Stimulated activated CD8-positive, alpha-beta memory T cell treated with anti-CD3 and anti-CD28 coated beads, Interleukin-15, amount 100 ng/mL, for 1 hour (primary cell): ENCODE measurements around the gene EPHA4.
"Not testable (repeated sequence)": the region's sequence is repeated elsewhere in the genome, so short reads cannot be mapped to it uniquely, and the experiment has no call there.

Experiments
- DNase-seq: peaks from one replicate; pipeline ENCODE4 v3.0.0-alpha.2; 2020; ENCODE audit warnings: low read depth

The EPHA4 gene

DNA sequence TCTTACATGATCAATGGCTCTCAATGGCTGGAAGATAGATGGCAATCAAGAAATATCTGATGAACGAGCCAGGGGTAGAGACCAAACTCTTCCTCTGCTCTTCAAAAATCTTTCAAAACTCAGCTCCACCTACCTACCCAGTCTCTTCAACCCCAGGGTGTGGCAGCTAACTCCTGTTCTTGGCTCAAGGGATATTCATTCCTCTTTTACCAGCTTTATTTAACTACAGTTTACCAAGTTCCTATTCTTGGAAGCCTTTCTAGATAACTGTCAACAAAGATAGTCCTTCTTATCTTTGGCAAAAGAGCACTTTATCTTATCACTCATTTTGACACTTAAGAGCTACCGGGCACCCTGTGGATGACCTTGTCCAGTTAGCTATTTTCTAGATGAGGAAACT is 36.3 kb downstream of the EPHA4 start:
- DNase-seq: no peak

DNA sequence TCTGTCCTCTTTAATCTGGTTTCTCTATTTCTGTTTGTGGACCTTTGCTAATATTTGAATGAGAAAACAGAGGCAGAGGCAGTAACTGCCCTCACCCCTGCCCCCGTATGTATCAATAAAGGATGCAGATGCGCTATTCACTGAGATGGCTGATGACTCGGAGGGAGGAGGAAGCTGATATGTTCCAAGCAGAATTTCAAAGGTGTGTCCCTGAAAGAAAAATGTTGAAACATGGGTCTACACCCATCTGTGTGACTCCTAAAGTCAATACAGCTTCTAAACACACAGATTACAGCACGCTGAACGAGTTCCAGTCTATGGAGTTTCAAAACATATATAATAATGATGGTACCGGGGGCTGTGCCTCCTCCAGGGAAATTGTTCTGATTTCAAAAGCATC is 38.8 kb downstream of the EPHA4 start:
- no peak for DNase-seq

DNA sequence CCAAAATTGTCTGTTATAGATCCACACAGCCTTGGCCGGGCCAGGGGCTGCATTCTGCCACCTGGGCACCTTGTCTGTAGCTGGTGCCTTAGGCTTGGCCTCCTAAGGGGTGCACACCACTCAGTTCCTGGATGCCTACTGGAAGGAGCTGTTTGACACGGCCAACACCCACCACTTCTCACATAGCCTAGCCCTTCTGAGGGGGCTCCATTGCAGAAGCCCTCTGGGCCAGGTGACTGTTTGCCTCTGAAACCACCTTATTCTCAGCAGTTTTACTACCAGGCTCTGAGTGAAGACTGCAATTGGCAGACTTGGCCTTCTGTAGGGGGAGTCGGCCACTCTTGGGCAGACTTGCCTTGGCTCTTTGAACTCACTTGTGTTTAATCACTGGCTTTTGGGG is 39.5 kb downstream of the EPHA4 start:
- no peak for DNase-seq

DNA sequence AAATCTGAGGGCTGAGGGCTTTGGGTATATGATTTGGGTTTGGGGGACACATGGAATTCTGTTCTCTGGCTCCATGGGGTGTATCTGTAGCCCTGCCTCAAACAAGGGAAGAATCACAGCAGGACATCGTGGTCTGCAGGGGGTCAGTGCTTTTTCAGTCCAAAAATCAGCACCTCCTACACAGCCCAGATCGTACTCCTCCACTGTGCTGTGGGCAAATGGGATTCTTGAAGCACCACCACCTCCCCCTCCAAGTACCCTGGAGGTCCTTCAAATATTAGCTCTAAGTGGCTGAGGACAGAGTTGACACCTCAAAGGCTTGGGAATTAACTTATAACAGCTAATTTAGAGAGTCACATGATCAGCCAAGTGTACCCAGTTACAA is 41.5 kb downstream of the EPHA4 start:
- no peak for DNase-seq

DNA sequence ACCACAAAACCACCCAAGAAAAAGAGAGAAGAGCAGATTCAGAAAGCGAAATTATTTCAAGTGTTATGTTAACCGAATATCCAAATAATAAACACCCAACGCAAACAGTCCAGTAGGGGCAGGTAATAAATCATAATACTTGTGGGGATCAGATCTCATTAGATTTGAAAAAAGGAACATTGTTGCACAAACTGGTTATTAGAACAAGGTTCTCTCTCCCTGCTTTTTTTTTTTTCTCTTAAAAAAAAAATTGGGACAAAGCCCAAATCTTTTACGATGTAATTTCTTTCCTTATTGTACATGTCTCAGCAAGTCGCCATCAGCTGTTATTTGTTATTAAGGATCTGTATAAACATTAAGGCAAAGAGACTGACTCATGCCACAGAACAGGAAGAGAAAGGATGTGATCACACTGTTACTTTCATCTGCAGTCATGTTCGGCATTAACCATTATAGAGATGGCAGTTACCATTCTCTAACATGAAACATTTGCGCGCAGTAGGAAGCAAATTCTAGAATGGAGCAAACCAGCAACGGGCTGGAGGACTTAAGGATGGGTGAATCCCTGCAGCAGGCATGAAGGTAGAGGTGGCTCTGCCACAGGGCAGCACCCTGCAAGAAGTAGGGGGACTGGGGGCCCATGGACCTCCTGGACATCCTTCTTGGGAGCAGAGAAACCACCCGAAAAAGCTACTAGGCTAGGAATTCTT is 42.0 kb downstream of the EPHA4 start:
- no peak for DNase-seq

DNA sequence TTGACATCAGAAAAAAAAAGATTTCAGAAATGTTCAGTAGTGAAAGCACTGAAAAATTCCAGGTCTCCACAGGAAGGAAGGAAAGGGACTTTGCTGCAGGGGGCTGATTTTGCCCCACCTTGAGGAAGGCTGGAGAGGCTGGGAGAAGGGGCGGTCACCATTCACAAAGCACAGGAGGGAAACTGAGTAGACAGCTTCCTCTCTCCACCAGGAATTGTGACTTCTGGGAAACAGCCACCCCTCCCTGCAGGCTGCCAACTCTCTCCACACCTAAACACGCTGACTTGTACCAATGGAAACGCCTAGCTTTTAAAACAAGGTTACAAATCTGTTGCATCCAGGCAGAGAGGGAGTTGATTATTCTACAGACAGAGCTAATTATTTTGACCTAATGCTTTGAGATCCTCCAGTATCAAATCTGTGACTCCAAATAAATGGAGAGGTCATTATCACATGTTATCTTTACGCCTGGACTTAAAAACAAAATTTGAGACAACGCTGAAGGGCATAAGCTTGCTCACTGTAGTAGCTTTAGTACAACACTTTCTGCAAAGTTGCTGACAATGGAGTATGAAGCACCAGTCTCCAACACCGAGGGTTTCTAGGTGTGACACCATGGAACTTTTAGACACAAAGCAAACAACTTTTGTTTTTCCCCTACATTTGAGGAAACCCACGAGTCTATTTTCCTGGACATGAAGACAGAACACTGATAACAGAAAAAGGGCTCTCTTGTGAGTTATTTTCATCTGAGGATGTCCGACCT is 42.7 kb downstream of the EPHA4 start:
- no peak for DNase-seq

DNA sequence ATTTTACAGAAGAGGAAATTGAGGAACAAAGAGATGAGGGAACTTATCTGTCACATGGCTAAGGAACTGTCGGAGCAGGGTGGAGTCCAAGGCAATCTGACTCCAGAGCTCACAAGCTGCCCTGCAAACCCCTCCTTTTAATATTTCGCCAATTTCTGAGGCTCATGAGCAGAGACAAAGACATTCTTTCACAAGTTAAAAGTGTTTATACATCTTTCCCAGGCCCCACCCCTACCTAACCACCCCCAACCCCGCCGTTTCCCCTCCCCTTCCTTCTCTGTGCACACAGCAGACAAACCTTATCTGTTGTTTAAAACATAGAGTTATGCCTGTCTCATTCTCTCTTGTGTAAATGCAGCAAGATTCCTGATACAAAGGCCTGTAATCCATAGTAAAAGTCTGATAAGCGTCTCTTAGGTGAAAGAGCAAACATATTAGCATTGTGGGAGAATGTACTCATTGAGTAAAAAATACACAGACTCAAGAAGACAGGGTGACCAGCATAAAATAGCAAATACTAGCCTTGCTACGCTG is 44.3 kb downstream of the EPHA4 start:
- DNase-seq: no peak

DNA sequence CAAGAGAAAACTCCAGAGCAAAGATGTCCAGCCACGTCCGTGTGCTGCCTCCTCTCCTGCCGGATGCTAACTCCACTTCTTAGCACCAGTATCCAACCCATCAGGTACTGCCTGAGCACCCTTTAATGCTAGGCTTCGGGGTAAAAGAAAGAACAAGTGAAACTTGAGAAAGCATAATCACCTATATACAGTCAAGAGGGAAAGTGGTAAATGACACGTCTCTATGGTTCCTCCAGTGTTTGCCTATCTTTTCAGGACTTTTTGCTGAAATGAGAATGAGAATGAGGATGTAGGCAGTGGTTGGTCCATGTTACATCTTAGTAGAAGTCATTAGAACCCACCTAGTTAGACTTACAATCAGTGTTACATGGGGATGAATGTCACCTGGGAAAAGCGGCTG is 47.9 kb downstream of the EPHA4 start:
- DNase-seq: no peak

DNA sequence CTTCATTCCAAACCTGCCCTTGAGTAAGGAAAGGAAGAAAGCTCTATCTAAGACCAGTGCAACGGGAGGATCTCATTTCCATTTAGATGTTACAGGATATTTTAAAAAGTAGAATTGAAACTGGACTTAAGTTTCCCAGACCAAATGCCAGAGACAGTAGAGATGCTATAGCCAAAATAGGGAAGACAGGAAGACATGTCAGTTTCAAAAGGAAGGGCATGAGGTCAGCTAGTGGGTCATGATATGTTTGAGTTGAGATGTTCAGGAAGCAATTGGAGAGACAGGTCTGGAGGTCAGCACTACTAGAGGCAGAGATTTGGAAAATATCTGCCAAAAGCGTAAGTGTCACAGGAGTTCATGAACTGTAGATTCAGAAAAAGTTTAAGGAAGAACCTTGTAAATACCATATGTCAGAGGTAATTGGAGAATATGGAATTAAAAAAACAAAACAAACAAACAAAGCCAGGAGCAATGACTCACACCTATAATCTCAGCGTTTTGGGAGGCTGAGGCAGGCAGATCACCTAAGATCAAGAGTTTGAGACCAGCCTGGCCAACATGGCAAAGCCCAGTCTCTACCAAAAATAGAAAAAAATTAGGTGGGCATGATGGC is 50.8 kb downstream of the EPHA4 start:
- no peak for DNase-seq

DNA sequence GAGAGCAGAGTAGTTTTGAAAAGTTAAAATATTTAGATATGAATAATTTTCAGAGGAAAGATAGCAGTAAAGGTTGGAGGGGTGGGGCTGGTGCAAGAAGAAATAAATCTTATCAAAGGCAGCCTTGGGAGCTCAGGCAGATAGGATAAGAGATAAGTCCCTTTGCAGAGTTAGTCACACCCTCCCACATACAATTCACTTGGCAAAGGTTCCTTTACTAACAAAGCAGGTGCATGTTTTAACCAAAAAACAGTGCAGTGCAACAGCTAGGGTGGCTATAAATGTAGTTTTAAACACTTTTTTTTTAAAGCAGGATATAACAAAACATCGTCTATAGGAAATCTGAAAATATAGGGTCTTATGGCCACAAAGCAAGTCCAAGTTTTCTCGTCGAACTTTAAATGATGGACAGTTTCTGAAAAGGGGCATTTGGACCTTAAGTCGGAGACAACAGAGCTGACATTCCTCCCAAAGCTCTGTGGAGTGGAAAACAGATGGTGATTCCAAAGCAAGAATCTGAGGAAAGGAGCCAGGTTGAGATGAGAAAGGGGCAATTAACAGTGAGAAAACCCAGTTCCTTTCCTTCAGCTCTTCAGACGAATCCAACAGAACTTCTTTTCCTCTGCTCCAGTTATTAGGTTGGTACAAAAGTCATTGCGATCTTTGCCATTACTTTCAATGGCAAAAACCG is 53.0 kb downstream of the EPHA4 start:
- no peak for DNase-seq

DNA sequence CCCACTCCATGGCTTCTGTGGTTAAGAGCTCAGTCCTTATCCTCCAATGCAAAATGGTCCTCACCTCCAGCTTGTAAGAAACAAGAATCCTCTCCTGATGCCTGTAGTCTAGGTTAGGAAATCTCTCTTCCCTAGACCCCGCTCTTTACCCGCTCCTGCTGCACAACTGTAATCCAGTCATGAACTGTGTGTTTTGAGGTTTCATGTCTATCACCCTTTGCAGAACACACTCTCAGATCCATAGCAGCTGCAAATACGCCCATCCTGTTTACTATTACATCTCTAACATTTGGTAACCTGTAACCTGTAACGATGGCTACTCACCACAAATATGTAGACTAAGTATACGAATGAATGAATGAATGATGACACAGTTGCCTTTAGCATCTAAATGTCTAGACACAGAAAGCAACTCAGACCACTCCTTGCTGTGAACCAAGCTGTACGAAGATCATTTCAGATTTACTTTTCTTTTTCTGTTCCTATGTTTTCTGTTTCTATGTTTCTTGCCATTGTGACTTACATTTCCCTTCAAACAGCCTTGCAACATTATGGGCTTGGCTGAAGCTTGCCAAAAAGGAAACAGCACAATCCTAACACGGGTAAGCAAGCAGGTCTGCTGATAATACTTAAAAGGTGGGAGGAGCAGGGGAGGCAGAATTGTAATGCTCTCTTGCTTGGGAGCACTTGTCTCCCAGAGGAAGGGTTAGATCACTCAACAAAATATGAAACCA is 53.7 kb downstream of the EPHA4 start:
- no peak for DNase-seq

DNA sequence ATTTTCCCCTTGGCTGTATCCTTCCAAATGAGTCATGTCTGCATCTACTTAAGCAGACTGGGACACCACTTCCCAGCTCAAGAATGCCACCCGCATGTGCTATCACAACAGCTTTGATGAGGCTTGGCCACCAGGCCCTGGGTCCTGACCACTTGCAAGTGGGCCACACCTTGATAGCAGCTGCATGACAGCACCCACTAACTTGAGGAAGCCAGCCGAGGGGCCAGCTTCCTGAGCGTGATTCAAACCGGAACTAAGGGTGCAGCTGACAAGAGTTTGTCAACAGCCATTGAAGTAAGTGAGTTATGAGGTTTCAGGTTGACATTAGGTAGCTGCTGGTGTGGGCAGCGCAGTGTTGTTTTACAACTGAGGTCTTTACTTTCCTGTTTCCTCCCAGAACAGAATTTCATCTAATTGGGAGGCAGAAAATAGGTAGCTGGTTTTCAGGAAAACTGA is 54.4 kb downstream of the EPHA4 start:
- DNase-seq: peak; percentile 32

DNA sequence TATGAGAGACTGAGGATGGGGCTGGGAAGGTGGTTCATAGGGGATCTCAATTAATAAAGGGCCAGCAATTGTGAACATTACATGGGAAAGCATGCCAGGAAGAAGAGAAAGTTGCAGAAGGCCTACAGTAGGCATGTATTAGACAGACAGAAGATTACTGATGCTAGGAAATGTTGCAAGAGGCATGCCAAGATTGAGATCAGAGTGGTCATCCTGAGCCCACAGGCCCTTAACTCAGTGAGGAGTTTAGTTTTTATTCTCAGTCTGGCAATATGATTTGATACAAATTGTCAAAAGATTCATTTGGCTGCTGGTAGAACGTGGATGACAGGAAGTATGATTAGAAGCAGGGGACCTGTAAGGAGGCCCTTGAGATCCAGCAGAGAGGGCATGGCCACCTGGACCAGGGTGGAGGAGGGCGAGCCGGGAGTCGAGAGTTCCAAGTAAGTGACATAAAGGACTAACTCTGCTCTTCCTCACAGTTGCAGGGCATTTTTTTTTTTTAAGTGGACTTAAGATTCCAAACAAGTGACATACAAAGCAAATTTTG is 54.9 kb downstream of the EPHA4 start:
- no peak for DNase-seq

DNA sequence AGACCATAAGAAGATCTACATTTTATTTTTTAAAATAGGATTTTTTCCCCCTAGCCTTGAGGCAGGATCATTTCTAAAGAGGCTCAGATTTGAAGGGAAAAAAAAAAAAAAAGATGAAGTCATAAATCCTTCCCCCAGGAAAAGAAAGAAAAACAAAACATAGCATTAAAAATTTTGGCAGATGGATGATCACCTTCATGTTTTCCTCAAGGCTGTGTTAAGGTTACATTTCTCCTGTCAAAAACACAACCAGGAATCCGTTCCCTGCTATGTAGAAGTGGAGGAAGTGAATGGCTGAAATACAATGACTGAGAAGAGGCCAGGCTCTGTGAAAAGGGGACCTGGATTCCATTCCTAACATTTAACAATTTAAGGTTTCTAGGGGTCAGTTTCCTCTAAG is 56.2 kb downstream of the EPHA4 start:
- no peak for DNase-seq

DNA sequence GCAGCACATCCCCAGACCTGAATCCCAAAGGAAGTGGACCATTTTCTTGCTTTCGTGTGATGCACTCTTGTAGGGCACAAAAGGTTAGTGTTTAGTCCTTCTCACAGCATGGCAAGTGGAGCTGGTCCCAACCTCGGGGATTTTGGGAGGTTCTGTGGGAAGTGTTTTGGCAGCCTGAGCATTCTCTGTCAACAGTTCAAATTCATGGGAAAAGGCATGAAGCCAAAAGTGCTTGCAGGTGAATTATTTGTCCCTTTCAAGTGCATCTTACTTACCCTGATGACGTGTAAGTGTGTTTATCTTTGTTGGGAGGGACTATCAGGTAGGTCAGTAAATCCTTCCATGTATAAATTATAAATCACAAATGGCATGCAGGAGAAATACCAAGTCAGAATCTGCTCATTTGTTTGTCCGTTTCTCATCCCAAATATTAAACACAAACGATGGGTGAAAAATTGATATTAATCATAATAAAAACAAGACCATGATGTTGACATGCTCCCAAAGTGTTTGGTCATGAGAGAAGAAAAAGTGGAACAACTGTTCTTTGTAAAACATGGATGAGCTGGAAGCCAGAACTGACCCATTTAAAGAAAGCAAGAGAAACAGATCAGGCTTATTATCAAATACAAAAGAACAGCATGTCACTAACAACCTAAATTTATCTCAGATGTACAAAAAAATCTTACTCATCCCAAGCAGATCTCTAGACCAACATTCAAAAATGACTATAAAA is 57.6 kb downstream of the EPHA4 start:
- DNase-seq: no peak

DNA sequence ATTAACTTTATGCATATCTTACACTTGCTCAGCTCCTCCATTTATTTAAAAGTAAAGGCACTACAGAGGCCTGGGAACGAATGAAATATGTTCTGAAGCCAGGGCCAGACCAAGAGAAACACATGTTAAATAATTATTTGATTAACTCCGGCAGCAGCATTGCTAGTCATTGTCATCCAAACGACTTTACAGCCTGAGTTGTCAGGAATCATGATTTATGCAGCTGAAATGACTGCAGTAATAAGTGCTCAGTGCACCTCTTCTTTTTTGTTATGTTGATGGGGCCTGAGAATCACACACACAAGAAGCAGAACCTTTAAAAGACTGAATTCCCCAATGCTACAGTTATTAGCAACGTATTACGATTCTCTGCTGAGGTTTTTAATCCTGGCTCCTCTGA is 58.9 kb downstream of the EPHA4 start:
- no peak for DNase-seq

DNA sequence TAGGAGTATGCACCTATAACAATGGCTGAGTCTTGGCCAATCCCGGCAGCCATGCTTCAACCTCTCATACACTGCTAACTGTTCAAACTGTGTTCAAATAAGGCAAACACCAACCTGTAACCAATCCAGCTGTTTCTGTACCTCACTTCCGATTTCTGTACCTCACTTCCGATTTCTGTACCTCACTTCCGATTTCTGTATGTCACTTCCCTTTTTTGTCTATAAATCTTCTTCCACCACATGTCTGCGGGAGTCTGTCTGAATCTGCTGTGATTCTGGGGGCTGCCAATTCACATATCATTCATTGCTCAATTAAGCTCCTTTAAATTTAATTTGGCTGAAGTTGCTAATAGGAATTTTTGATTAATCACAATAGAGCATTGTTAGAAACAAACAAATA is 60.8 kb downstream of the EPHA4 start:
- not testable (repeated sequence) for DNase-seq

DNA sequence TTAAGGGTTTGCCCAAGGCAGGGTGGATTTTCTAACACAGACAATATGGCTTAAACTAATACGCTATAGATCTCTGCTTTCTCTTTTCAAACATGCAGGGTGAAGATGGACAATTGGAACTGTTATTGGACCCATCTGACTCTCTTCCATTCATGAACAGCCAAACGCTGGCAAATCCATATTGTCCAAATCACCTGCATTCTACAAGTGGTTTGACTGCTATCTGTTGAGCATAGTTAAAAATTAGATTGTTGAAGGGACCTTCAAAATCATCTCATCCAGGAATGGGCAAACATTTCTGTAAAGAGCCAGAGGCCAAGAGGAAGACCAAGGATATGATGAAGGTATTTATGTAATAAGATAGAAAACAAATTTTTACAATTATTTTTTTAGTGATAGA is 65.6 kb downstream of the EPHA4 start:
- no peak for DNase-seq

DNA sequence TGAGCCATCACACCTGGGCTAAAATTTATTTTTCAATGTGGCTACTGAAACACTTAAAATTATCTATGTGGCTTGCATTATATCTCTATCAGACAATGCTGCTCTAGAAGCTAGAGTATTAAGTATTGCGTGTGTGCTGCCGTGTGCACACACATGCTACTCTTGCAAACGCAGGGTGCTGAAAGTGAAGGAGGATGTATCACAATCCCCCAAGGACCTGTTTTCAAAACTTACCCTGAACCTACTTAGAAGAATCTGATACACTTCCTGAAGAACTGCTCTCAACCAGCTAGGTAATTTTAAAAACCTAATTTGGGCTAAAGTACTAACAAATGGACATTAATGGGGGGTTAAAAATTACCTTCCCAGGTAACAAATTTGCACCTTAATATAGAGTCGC is 66.5 kb downstream of the EPHA4 start:
- DNase-seq: no peak

DNA sequence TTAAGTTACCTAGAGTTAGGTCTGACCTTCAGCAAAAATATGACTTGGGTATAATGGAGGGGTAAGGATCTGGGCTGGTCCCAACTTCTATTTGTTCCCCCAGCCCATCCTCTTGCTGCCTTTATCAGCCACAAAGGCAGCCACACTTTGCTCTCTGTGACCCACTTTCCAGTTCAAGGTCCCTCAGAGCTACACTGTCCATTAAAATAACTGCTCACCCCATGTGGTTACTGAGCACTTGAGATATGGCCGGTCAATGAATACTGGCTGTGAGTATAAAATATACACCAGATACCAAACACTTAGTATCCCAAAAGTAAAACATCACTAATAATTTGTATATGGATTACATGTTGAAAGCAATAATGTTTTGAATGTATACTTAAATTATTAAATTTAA is 67.2 kb downstream of the EPHA4 start:
- DNase-seq: no peak

DNA sequence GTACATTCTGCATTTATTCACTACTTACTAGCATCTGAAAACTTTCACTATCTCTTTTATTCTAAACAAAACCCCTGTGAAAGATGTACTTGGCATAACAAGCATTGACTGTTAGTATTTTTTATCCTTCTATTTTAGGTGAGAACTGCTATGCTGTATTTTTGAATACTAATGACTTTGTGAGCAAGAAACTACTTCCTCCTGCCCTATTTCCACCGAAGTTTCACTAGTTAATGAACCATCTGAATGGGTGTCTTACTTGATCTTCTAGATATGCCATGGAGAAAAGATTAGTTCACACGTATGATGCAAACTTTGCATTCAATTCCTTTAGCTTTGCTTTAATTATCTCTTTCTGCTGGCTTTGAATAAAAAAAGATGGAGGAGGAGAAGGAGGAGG is 68.1 kb downstream of the EPHA4 start:
- DNase-seq: no peak
